HG02623 (cell line): ENCODE results near the gene ULK4.
"Not testable (repeated sequence)": the region's sequence is repeated elsewhere in the genome, so short reads cannot be mapped to it uniquely, and the experiment has no call there.

Experiments used
- ATAC-seq: cut with Tn5 transposase; IDR thresholded peaks from one replicate; pipeline ENCODE4 v1.9.1; 2021; ENCODE audit warnings: moderate library complexity; ENCODE audit not compliant: unreplicated experiment

Gene ULK4

DNA sequence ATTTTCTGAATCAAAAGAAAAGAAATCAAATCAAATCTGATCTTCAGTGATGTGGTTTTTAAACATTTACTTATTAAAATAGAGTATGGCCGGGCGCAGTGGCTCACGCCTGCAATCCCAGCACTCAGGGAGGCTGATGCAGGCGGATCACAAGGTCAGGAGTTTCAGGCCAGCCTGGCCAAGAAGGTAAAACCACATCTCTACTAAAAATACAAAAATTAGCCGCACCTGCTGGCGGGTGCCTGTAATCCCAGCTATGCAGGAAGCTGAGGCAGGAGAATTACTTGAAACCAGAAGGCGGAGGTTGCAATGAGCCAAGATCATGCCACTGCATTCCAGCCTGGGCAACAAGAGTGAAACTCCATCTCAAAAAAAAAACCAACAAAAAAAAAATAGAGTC, 169.1 kb downstream of the ULK4 start:
- no peak for ATAC-seq

DNA sequence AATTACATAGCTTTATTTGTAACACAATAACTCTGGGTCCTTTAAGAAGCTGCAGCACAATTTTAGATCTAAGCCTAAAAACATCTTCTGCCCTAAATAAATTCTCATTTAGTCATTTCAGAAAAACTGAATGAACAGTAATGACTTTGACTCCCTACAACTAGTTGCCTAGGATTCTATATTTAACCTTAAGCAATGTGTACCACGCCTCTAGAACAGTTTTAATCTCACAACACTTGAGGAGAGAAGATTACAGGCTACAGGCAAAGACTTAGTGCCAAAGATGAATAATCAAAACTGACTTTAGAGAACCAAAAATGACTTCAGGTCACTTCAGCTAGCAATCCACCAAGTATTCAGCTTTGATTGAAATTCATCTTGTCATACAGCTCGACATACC, 192.8 kb downstream of the ULK4 start:
- ATAC-seq = no peak

DNA sequence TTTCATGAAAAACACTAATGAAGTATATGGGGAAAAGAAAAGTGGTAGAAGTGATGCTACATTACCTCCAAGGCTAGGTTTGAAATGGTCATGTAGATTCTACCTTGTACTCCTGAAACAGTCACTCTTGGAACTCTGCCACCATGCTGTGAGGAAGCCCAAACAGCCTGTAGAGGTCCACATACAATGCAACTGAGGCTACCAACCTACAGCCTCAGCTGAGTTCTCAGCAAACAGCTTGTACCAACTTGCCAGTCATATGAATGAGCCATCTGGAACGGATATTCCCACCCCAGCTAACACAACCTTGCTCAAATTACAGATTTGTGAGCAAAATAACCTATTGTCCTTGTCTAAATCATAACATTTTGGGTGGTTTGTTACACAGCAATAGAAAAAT, 193.5 kb downstream of the ULK4 start:
- no peak for ATAC-seq

DNA sequence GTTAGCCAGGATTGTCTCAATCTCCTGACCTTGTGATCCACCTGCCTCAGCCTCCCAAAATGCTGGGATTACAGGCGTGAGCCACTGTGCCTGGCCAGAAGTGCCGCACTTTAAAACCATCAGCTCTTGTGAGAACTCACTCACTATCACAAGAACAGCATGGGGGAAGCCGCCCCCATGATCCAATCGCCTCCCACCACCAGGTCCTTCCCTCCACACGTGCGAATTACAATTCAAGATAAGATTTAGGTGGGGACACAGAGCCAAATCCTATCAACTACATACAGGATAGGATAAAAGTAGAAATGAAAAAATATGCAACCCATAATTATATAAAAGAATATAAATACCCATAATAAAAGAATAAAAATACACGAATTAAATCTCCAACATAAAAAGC, 199.0 kb downstream of the ULK4 start:
- ATAC-seq = not testable (repeated sequence)

DNA sequence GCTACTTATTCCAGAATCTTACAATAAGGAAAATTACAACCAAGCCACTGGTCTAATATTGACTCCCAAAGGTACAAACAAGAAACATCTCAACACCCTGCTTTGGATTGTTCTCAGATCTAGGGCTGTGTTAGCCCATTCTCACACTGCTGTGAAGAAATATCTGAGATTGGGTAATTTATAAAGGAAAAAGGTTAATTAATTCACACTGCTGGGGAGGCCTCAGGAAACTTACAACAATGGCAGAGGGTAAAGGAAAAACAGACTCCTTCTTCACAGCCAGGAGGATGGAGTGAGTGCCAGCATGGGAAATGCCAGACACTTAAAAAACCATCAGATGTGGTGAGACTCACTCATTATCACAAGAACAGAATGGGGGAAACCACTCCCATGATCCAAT, 208.3 kb downstream of the ULK4 start:
- no peak for ATAC-seq

DNA sequence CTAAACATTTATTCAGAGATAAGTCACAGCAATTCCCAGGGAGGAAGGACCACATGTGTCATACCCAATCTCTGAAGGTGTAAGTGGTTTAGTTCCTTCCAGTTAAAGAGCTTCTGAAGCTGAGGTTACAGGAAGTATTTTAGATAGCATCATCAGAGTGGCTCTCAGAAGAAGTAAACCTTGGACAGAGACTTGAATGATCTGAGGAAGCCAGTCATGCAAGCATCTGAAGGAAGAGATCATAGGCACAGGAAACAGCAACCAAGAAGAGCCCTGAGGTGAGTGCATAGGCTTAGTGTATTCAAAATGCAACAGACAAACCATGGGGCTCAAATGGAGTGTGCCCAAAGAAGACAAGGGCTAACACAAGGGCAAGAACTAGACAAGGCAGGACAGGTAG, 210.3 kb downstream of the ULK4 start:
- ATAC-seq = no peak

DNA sequence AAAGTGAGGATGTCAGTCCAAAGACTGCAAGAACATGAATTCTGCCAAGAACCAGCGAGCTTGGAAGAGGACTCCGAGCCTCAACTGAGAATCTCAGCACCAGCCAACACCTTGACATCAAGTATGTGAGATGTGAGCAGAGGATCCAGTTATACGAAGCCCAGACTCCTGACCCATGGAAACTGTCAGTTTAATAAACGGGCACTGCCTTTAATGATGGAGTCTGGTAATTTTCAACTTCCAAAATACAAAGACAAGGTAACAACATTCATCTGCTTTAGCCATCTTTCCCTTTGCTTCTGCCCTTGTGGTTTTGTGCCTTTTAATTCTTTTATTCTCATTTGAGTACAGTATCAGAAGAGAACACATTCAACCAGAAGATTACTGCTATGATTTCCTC, 211.9 kb downstream of the ULK4 start:
- no peak for ATAC-seq

DNA sequence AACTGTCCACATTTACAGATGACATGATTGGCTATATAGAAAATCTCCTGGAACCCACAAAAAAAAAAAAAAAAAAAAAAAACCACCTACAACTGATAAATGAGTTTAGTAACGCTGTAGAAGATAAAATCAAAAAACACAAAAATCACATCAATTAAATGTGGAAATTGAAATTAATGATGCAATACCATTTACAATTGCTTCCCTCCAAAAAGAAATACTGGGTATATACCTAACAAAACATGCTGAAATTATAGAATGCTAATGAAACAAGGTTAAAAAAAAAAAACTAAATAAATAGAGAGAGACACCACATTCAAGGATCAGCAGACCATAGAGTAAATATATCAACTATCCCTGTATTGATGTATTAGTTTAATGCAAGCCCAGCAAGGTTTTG, 215.7 kb downstream of the ULK4 start:
- no peak for ATAC-seq

DNA sequence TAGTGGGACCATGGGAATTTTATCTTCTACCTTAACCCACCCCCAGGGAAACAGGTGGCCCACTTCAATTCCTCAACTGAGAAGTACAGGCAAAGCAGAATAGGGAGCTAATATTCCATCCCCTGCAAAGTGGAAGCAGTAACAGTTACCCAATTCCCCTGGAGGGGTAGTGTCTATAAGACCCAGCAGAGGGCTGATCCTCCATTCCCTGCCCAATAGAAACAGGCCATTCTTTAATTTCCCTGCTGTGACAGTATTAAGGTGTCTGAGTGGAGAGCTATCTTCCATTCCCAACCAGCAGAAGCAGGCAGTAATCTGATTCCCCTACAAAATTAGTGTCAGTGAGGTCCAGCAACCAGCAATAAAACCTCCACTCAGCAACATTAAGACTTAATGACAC, 219.8 kb downstream of the ULK4 start:
- ATAC-seq = no peak

DNA sequence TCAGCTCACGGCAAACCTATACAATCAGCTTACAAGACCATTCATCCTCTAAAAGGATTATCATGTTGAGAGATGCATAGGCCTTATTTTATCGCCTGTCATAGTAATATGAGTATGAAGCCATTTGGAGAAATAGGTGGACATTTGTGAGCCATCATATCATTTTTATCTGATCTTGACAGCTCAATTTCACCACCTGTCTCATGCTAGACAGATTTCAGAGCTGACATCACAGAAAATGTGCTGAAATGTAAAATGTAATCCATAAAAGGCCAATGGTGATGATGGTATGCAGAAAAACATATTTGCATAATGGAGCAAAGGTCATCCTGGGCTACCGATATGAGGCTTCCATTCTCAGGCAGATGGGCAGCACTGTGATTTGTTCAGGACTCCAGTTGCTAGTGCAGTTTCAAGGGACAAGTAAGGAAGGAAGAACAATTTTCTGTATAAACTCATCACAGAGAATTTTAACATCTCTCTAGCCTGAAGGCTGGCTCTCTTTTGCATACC, 221.5 kb downstream of the ULK4 start:
- no peak for ATAC-seq

DNA sequence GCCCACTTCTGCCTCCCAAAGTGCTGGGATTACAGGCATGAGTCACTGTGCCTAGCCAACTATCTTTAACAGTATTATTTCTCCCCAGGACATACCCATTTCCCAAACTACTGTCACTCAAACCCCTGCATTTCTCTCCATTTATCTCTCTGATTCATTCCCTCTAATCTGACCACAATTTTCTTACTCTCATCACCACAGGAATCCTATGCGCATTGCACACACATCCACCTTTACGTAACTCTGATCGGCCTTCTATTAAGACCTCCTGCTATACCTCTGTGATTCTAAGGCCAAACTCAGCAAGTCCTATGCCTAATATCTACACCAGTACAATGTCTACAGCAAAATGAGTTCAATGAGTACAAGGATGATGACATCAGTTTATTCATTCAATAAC, 235.0 kb downstream of the ULK4 start:
- ATAC-seq = no peak

DNA sequence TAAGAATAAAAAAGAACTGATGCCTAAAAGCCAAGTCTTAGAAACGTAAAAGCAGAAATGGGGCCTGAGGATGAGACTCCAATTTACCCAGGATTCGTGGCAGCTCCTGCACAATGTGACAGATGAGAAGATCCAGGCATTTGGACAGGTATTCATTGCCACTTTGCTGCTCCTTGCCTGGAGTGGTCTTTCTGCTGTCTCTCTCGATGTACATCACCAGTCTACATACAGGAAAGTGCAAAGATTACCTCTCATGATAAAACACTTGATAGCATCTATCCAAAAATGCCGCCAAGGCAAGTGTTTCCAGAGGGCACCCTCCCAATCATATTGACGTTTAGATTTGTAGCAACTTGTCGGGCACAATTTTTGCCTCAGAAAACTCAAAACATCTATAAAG, 244.3 kb downstream of the ULK4 start:
- ATAC-seq = no peak

DNA sequence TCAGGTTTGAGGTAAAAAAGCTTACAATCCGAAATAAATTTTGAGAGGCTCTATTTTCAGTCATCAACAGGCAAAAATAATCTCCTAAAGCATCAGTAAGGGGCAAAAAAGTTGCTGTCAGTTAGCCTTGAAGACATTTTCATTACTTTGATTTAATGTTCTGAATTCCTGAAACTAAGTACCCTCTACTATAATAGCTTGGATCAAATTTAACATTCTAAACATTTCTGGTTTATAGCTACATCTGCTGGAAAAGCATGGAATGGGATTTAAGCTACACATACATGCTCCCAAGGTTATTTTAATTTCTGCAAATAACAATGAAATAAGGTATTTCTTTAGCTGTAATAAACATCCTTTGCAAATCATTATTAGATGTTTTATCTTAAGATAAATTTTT, 245.4 kb downstream of the ULK4 start:
- ATAC-seq = no peak

DNA sequence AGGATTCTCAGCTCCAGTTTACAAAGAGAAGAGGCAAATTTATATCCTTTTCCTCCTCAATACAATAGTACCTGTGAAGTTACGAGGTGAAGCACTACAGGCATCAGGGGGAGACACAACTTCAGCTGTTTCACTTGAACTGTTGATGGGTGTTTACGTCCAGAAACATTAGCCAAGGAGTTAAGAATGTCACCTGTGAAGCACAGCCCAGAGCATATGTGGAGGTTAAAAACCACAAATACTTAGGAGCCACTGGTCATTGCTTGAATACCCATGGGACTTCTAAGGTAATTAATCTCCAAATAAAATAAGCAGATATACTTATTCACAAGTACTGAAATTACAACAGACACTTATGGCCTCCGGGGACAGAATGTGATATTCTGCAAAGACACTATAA, 246.5 kb downstream of the ULK4 start:
- ATAC-seq = no peak

DNA sequence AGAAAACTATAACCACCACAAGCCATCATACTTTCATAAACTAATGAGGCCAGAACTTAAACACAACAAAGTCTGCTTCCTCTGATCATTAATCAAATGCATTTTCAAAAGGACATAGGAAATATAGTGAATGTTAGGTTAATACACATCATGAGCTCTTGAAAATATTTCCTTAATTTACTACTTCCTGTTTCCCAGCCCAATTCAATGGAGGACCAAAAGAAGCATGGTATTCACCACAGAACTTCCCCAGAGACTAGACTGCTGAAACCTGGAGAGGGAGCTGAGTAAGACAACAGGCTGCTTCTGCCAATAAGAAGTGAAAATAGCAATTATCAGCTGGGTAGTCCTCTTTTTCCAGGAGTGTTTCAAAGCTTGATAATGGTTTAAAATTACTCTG, 250.3 kb downstream of the ULK4 start:
- ATAC-seq = no peak

DNA sequence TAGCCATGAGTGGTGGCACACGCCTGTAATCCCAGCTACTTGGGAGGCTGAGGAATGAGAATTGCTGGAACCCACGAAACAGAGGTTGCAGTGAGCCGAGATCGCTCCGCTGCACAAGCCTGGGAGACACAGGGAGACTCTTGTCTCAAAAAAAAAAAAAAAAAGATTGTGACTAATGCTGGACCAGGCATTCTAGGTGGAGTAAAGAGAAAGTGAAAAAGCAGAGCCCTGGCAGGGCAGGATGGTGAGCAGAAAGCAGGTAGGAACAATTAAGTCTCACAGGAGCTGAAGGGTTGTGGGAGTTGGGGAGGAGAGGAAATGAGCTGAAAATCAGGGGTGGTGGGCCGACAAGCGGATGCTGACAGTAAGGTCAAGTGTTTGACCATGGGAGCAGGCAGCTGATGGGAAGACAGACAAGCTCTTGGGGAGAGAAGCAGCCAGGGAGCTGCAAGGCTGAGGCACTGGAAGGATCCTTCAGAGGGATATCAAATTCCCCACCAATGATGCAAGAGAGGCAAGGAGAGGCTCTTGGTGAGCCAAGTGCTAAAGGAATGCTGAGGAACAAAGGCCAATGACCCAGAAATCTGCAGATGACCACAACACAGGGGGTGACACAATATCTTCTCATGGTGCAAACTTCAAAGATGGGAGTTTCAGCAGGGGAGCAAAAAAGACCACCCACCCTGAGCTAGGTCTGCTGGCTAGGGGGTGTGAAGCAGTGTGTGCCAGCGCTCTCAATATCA, 251.1 kb downstream of the ULK4 start:
- no peak for ATAC-seq

DNA sequence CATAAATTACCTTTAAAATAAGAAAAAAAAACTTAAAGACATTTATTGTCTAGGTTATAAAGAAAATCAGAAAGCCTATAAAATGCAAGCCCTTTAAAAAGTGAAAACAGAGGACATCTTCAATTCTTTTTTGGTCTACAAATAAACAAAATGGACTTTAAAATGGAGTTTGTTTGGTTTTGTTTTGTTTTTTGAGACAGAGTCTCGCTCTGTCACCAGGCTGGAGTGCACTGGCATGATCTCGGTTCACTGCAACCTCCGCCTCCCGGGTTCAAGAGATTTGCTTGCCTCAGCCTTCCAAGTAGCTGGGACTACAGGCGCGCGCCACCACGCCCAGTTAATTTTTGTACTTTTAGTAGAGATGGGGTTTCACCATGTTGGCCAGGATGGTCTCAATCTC, 252.7 kb downstream of the ULK4 start:
- ATAC-seq = not testable (repeated sequence)

DNA sequence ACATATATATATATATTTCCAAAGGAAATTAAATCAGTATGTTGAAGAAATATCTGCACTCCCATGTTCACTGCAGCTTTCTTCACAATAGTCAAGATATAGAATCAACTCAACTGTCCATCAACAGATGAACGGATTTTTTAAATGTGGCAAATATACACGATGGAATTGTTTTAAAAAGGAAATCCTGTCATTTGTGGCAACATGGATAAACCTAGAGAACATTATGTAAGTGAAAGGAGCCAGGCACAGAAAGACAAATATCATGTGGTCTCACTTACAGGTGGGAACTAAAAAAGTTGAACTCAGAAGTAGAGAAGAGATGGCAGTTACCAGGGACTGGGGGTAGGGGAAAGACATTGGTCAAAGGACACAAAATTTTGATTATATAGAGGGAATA, 253.7 kb downstream of the ULK4 start:
- ATAC-seq = no peak

DNA sequence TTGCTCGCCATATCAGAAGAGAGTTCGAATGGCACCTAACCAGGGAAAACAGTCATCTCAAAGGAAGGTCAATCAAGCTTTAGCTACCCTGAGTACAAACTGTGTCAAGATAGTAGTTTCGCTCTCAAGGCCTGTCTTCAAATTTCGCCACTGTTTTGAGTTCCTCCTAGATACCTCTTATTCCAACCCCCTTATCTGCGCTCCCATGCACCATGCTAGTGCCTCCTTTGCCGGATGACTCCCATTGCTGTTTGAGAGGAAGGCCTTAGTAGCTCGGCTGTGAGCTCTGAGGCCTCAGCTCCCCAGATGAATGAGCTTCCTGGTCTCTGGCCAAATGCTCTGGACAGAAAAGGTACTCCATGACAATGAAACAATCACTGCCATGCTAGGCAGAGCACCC, 256.0 kb downstream of the ULK4 start:
- no peak for ATAC-seq

DNA sequence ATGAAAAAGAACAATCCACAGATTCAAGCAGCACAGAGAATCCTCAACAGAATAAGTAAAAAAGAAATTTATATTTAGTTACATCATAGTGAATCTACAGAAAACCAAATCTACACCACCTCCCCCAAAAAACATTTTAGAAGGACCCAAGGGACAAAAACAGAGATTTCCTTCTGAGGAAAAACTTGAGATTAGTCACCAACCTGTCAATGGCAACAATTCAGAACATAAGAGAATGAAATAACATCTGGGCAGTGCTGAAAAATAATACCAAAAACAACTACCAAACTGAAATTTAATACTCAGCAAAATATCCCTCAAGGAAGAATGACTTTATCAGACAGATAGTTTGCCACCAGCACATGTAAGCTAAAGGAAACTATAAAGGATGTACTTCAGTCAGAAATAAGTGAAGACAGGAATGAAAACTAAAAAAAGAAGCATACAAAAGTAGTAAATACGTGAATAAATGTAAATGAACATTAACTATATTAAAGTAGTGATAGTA, 260.7 kb downstream of the ULK4 start:
- ATAC-seq = no peak

DNA sequence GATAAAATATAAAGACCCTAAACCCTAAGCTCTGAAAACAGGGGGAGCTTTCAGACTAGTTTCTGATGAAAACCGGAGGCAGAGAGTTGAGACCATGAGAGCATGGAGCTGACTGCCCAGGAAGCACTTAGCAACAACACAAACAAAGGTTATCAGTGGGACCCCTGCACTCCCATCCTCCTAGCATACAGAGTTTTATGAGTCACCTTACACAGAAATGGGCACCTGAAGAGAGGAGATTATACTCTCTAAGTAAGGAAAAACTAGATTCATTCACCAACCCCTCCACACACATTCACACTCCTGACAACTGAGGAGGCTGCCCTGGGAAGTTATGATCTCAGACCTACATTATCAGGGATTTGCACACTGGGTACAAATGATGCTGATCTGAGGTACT, 261.7 kb downstream of the ULK4 start:
- no peak for ATAC-seq

DNA sequence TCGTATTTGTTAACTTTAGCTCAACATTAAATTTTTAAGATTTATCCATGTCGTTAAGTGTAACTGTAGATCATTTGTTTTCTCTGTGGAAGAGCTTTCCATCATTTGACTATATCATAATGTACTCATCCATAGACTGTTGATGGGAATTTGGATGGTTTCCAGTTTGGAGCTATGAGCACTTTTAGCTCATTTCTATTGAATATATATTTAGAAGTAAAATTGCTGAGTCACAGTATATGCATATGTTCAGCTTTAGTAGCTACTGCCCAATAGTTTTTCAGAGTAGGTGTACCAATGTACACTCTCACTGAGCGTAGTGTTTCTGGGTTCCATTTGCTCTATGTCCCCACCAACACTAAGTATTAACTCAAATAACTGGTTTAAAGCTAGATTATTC, 263.0 kb downstream of the ULK4 start:
- no peak for ATAC-seq

DNA sequence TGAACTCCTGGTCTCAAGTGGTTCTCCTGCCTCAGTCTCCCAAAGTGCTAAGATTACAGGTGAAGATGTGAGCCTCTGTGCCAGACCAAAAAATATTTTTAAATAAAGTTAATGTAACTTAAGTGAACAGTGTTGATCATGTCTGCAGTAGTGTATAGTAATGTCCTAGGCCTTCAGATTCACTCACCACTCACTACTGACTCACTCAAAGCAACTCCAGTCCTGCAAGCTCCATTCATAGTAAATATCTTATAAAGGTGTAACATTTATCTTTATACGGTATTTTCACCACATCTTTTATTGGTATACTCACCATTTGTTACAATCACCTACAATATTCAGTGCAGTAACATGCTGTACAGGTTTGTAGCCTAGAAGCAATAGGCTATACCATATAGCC, 264.2 kb downstream of the ULK4 start:
- ATAC-seq = no peak
